Ovary (tissue), 3 donors: ENCODE results near the gene LRRC36.

Source experiments
- CTCF ChIP-seq, 3 donors: fragments of 450-650 bp in 2 of 3; fragments of 200-600 bp in 1 of 3; IDR thresholded peaks; one replicate each; pipeline versions ENCODE4 v1.5.1 to v1.8.0; 2016 to 2022; ENCODE audit warnings: antibody characterized with exemption in 3 of 3, mild to moderate bottlenecking in 1 of 3
- EP300 ChIP-seq: sonication (generic); formaldehyde crosslinking; IDR thresholded peaks from one replicate; pipeline ENCODE4 v1.6.1; 2017; ENCODE audit warnings: antibody characterized with exemption
- POLR2A ChIP-seq: fragments of 450-650 bp; IDR thresholded peaks from one replicate; pipeline ENCODE4 v1.6.1; 2017; ENCODE audit warnings: antibody characterized with exemption, mild to moderate bottlenecking, moderate library complexity
- donor health status: DM: no; HTN: no; CAD: no.

- TF ChIP-seq CTCF (IDR thresholded peaks at IDR 0.05), result no peak
- TF ChIP-seq EP300, result no peak
- no peak for TF ChIP-seq POLR2A
These were observed 92.9 kb downstream of the LRRC36 start for GRCh38 chr16:67419502-67419901.
